ENCODE measurements around the gene RNF208.

The RNF208 gene

DNA sequence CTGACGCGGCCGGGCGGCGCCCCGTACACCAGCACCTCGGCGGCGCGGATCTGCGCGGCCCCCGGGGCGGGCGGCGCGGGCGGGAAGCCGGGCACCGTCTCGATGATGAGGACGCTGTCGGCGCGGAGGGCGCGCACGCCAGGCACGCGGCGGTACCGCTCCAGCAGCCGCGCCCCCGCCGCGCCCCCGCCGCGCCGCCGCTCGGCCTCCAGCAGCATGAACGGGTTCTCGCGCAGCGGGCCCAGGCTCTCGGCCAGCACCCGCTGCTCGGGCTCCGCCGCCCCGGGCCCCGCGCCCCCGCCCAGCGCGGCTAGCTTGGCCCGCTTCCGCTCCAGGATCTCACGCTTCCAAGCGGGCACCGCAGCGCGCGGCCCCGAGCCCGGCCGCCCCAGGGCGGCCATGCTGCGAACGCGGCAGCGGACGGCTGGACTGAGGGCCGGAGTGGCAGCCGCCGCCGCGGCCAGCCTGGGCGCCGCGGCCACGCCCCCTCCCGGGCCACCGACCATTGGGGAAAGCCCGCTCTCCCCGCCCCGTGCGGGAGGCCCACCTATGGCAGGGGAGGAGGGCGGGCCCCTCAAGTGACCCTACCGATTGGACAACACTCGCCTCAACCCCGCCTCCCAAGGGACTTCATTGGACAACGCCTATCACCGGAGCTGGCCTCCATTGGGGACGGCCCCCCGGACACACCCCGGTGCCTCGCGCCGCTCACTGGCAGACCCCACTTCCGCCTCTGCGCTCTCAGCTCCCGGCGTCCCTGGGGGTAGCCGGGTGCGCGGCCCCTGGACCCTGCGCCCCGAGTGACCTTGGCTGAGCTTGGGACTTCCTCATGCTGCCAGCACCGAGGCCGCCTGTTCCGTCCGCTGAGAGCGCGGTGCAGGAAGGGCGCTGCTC lies 21.5 kb downstream of the RNF208 start, which contains the start of gene TPRN (continued):
- TF ChIP-seq ZNF626 (tag by site-specific recombination; IDR thresholded peaks at IDR 0.05) (no peak), INSM2 (tag by site-specific recombination; IDR thresholded peaks at IDR 0.05) (no peak), GLI4 (tag by site-specific recombination; IDR thresholded peaks at IDR 0.05) (no peak), ZNF843 (tag by site-specific recombination; IDR thresholded peaks at IDR 0.05) (no peak), ZNF654 (tag by site-specific recombination; IDR thresholded peaks at IDR 0.05; ENCODE audit: low read depth) (no peak), ZSCAN5A (tag by site-specific recombination; IDR thresholded peaks at IDR 0.05) (0 out of 2 replicates have a peak, but pooled peaks have one; percentile 60), ZFP37 (tag by site-specific recombination; IDR thresholded peaks at IDR 0.05) (no peak), ZNF701 (tag by site-specific recombination; IDR thresholded peaks at IDR 0.05) (no peak), ZNF514 (tag by site-specific recombination; IDR thresholded peaks at IDR 0.05) (no peak), ZNF658 (tag by site-specific recombination; IDR thresholded peaks at IDR 0.05) (no peak), ZNF548 (tag by site-specific recombination; IDR thresholded peaks at IDR 0.05) (no peak), ZNF423 (tag by site-specific recombination; IDR thresholded peaks at IDR 0.05) (peak; percentile 64; the same call in 1 of the 2 replicates), ZNF354C (tag by site-specific recombination; IDR thresholded peaks at IDR 0.05; ENCODE audit: borderline replicate concordance, low read depth) (no peak), ZSCAN30 (tag by site-specific recombination; IDR thresholded peaks at IDR 0.05) (no peak), ZNF549 (tag by site-specific recombination; IDR thresholded peaks at IDR 0.05) (no peak), ZNF280D (tag by site-specific recombination; IDR thresholded peaks at IDR 0.05) (no peak), ZNF621 (tag by site-specific recombination; IDR thresholded peaks at IDR 0.05) (no peak), ZNF596 (tag by site-specific recombination; IDR thresholded peaks at IDR 0.05) (no peak), ZNF132 (tag by site-specific recombination; IDR thresholded peaks at IDR 0.05; ENCODE audit: borderline replicate concordance) (no peak), ZNF561 (tag by site-specific recombination; IDR thresholded peaks at IDR 0.05; ENCODE audit: borderline replicate concordance) (no peak), TSHZ1 (tag by site-specific recombination; IDR thresholded peaks at IDR 0.05; ENCODE audit: borderline replicate concordance) (no peak)
- TF ChIP-seq, protein P1, sequence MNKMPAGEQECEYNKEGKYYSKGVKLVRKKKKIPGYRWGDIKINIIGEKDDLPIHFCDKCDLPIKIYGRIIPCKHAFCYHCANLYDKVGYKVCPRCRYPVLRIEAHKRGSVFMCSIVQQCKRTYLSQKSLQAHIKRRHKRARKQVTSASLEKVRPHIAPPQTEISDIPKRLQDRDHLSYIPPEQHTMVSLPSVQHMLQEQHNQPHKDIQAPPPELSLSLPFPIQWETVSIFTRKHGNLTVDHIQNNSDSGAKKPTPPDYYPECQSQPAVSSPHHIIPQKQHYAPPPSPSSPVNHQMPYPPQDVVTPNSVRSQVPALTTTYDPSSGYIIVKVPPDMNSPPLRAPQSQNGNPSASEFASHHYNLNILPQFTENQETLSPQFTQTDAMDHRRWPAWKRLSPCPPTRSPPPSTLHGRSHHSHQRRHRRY (tag by site-specific recombination; IDR thresholded peaks at IDR 0.05), result no peak
- TF ChIP-seq, protein P2, sequence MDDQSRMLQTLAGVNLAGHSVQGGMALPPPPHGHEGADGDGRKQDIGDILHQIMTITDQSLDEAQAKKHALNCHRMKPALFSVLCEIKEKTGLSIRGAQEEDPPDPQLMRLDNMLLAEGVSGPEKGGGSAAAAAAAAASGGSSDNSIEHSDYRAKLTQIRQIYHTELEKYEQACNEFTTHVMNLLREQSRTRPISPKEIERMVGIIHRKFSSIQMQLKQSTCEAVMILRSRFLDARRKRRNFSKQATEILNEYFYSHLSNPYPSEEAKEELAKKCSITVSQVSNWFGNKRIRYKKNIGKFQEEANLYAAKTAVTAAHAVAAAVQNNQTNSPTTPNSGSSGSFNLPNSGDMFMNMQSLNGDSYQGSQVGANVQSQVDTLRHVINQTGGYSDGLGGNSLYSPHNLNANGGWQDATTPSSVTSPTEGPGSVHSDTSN (CRISPR knock-in tag; IDR thresholded peaks at IDR 0.05), result peak; percentile 91
- TF ChIP-seq, protein P3, sequence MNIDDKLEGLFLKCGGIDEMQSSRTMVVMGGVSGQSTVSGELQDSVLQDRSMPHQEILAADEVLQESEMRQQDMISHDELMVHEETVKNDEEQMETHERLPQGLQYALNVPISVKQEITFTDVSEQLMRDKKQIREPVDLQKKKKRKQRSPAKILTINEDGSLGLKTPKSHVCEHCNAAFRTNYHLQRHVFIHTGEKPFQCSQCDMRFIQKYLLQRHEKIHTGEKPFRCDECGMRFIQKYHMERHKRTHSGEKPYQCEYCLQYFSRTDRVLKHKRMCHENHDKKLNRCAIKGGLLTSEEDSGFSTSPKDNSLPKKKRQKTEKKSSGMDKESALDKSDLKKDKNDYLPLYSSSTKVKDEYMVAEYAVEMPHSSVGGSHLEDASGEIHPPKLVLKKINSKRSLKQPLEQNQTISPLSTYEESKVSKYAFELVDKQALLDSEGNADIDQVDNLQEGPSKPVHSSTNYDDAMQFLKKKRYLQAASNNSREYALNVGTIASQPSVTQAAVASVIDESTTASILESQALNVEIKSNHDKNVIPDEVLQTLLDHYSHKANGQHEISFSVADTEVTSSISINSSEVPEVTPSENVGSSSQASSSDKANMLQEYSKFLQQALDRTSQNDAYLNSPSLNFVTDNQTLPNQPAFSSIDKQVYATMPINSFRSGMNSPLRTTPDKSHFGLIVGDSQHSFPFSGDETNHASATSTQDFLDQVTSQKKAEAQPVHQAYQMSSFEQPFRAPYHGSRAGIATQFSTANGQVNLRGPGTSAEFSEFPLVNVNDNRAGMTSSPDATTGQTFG (tag by site-specific recombination; IDR thresholded peaks at IDR 0.05; ENCODE audit: borderline replicate concordance), result no peak

All from HEK293 (cell line).